ENCODE data around the gene COX19. TPM values are rescaled to one million over a fixed set of nuclear protein-coding genes. Genes with fewer than 3 reads are reported as not detected.

COX19 gene
- total RNA-seq, 1 experiment from 2014 or later = 14.4 TPM

DNA sequence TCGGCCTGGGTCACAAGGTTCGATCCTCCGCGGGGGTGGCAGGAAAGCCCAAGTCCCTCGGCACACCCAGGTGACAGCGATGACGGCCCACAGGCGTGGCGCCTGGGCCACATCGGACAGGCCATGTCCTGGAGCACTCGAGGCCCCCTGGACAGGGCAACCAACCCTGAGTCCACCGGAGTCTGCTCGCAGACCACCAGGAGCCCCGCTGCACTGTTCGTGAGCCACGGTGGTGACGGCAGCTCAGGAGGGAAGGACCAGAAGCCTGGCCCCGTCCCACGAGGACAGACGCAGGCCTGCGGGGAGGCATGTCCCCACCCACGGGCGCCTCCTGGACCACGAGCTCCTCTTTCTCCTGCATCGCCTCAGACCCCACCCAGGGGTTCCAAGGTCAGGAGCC lies 46.6 kb upstream of the COX19 start:
- Histone ChIP-seq H3K27me3 (ENCODE audit: control insufficient read depth, insufficient read depth, low read length) (no peaks in the 10 kb centered on the region), H3K36me3 (ENCODE audit: control insufficient read depth, insufficient read depth, low read length) (peaks cover 4% of the 10 kb centered on the region; the same call in 1 of the 2 replicates), H3K4me3 (ENCODE audit: low read depth in 2 of 2, low read length in 2 of 2) (no peak overlapping the region), H3K4me1 (ENCODE audit: control insufficient read depth, insufficient read depth, low read length) (peaks cover 14% of the 10 kb centered on the region), H3K27ac (ENCODE audit: low read length) (no peak overlapping the region), H3K9me3 (ENCODE audit: control insufficient read depth, insufficient read depth, low read depth, low read length) (no peaks in the 10 kb centered on the region)
- POLR2A ChIA-PET = no interaction called here
- intact Hi-C loops (cut with micrococcal nuclease; ENCODE audit: unreplicated experiment) = no loop called here
- in situ Hi-C loops (cut with HindIII; ENCODE audit: low pct_unique_long_range_greater_than_20kb, low sequenced_read_pairs) = no loop called here
- no TSS peak for BruUV-seq (replicated peaks)
- CTCF ChIA-PET = interaction anchor here (2.8 kb wide), 1 partner anchor 44 kb away, joined by 13 read pairs; no protein-coding TSS in a partner anchor
- TF ChIP-seq POLR2AphosphoS5 (IDR thresholded peaks at IDR 0.05; ENCODE audit: low read depth, low read length) = no peak
- TF ChIP-seq SIN3A (IDR thresholded peaks at IDR 0.05; ENCODE audit: borderline replicate concordance, insufficient read depth, low read depth, low read length) = no peak
- no peak for TF ChIP-seq TCF7L2 (IDR thresholded peaks at IDR 0.05; ENCODE audit: low read depth, low read length)
- TF ChIP-seq, protein P1, sequence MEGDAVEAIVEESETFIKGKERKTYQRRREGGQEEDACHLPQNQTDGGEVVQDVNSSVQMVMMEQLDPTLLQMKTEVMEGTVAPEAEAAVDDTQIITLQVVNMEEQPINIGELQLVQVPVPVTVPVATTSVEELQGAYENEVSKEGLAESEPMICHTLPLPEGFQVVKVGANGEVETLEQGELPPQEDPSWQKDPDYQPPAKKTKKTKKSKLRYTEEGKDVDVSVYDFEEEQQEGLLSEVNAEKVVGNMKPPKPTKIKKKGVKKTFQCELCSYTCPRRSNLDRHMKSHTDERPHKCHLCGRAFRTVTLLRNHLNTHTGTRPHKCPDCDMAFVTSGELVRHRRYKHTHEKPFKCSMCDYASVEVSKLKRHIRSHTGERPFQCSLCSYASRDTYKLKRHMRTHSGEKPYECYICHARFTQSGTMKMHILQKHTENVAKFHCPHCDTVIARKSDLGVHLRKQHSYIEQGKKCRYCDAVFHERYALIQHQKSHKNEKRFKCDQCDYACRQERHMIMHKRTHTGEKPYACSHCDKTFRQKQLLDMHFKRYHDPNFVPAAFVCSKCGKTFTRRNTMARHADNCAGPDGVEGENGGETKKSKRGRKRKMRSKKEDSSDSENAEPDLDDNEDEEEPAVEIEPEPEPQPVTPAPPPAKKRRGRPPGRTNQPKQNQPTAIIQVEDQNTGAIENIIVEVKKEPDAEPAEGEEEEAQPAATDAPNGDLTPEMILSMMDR (IDR thresholded peaks at IDR 0.05) = no peak
- TF ChIP-seq, protein P2, sequence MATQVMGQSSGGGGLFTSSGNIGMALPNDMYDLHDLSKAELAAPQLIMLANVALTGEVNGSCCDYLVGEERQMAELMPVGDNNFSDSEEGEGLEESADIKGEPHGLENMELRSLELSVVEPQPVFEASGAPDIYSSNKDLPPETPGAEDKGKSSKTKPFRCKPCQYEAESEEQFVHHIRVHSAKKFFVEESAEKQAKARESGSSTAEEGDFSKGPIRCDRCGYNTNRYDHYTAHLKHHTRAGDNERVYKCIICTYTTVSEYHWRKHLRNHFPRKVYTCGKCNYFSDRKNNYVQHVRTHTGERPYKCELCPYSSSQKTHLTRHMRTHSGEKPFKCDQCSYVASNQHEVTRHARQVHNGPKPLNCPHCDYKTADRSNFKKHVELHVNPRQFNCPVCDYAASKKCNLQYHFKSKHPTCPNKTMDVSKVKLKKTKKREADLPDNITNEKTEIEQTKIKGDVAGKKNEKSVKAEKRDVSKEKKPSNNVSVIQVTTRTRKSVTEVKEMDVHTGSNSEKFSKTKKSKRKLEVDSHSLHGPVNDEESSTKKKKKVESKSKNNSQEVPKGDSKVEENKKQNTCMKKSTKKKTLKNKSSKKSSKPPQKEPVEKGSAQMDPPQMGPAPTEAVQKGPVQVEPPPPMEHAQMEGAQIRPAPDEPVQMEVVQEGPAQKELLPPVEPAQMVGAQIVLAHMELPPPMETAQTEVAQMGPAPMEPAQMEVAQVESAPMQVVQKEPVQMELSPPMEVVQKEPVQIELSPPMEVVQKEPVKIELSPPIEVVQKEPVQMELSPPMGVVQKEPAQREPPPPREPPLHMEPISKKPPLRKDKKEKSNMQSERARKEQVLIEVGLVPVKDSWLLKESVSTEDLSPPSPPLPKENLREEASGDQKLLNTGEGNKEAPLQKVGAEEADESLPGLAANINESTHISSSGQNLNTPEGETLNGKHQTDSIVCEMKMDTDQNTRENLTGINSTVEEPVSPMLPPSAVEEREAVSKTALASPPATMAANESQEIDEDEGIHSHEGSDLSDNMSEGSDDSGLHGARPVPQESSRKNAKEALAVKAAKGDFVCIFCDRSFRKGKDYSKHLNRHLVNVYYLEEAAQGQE (IDR thresholded peaks at IDR 0.05; ENCODE audit: insufficient read depth in 1 of 2, low read depth in 2 of 2, low read length in 1 of 2) = no peak
- ATAC-seq (no peak), DNase-seq (ENCODE audit: low read depth, low spot score) (no peak)

DNA sequence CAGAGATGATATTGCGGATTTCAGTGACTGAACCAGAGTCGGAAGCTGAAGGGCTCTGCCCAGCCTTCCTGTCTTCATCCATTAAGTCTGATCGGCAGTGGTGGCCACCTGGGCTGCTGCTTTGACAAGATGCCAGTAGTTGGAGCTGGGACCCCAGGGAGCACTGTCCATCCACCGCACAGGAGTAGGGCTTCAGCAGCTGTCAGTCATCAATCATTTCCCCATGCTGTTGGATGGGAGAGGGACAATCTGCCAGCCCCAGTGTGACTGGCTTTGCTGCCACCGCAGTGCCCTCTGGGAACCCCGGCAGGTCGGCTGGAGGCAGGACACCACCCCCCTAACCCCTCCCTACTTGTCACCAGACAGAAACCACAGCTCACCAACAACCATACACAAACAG lies 46.0 kb upstream of the COX19 start:
- no peak overlapping the region for H3K4me3 ChIP-seq (ENCODE audit: low read depth in 2 of 2, low read length in 2 of 2)
- H3K27me3 ChIP-seq (ENCODE audit: control insufficient read depth, insufficient read depth, low read length) = no peaks in the 10 kb centered on the region
- no peak for DNase-seq (ENCODE audit: low read depth, low spot score)
- TF ChIP-seq, protein P1 (IDR thresholded peaks at IDR 0.05) = no peak
- no peak for TF ChIP-seq TCF7L2 (IDR thresholded peaks at IDR 0.05; ENCODE audit: low read depth, low read length)
- TF ChIP-seq, protein P2 (IDR thresholded peaks at IDR 0.05; ENCODE audit: insufficient read depth in 1 of 2, low read depth in 2 of 2, low read length in 1 of 2) = no peak
- no peaks in the 10 kb centered on the region for H3K9me3 ChIP-seq (ENCODE audit: control insufficient read depth, insufficient read depth, low read depth, low read length)
- ATAC-seq = no peak
- H3K36me3 ChIP-seq (ENCODE audit: control insufficient read depth, insufficient read depth, low read length) = no peaks in the 10 kb centered on the region
- CTCF ChIA-PET = interaction anchor here (2.8 kb wide), 1 partner anchor 44 kb away, joined by 13 read pairs; no protein-coding TSS in a partner anchor
- peaks cover 8% of the 10 kb centered on the region for H3K4me1 ChIP-seq (ENCODE audit: control insufficient read depth, insufficient read depth, low read length)
- BruUV-seq (replicated peaks) = no TSS peak
- POLR2A ChIA-PET = no interaction called here
- intact Hi-C loops (cut with micrococcal nuclease; ENCODE audit: unreplicated experiment) (no loop called here), in situ Hi-C loops (cut with HindIII; ENCODE audit: low pct_unique_long_range_greater_than_20kb, low sequenced_read_pairs) (no loop called here)
- no peak overlapping the region for H3K27ac ChIP-seq (ENCODE audit: low read length)

All from Panc1 (cell line).